ENCODE measurements around the gene NECTIN4.

NECTIN4 gene

GRCh38 chr1:161061419-161061818, 27.9 kb downstream of the NECTIN4 start:
- DNase-seq (ENCODE audit: low read depth, low spot score) = no peak

- no peak for DNase-seq (ENCODE audit: low read depth, low spot score)
These were observed 30.1 kb downstream of the NECTIN4 start for GRCh38 chr1:161059293-161059692.

DNA sequence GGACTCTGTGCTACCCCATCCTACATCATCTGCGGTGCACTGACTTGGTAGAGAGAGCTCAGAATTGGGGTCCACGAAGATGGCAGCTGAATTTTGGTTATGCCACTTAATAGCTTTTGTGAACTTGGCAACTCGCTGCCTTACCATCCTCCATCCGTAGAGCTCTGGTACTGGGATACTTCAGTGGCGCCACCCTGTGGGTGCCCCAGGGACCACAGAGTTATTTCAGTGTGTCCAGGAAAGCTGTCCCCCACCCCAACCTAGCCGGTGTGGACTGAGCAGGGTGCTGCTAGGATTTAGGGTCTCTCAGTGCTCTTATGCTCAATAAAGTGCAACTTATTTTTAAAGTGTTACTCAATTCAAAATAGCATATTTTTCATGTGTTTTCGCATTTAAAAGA, 34.6 kb downstream of the NECTIN4 start:
- DNase-seq (ENCODE audit: low read depth, low spot score) = no peak

DNA sequence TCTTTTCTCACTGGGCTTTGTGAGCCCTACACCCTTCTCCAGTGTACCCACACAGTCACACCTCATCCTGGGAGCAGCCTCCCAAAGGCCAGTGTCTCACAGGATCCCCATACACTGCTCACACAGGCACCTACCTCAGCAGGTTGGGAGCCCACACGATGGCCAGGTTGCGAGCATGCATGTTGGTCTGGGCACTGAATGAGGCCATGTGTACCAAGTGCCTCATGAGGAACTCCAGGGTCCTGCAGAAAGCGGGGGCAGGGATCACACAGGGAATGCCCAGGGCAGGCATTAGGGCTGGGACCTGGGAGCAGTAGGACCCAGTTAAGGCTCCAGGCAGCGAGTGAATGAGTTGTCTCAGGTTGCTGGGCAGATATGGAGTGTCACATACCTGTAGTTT, 35.1 kb downstream of the NECTIN4 start:
- DNase-seq (ENCODE audit: low read depth, low spot score) = no peak

- DNase-seq (ENCODE audit: low read depth, low spot score) = no peak
These were observed 36.5 kb downstream of the NECTIN4 start for GRCh38 chr1:161052899-161053298.

DNA sequence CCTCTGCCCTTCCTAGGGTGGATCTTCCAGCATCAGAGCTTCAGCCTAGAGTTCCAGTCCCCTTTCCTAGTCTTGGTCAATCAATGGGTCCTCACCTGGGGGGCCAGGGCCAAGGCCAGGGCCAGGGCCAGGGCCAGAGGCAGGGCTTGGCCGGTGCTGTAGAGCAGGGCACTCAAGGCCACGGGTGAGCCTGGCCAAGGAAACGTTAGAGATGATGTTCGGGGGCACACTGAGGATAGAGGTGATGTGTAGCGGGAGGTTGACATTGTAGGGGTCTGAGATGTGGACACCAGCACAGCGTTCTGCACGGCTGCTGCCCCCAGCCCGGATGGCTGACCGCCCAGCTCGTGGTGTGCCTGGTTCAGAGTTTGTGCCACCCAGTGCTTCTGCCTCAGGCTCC, 38.1 kb downstream of the NECTIN4 start:
- no peak for DNase-seq (ENCODE audit: low read depth, low spot score)

DNA sequence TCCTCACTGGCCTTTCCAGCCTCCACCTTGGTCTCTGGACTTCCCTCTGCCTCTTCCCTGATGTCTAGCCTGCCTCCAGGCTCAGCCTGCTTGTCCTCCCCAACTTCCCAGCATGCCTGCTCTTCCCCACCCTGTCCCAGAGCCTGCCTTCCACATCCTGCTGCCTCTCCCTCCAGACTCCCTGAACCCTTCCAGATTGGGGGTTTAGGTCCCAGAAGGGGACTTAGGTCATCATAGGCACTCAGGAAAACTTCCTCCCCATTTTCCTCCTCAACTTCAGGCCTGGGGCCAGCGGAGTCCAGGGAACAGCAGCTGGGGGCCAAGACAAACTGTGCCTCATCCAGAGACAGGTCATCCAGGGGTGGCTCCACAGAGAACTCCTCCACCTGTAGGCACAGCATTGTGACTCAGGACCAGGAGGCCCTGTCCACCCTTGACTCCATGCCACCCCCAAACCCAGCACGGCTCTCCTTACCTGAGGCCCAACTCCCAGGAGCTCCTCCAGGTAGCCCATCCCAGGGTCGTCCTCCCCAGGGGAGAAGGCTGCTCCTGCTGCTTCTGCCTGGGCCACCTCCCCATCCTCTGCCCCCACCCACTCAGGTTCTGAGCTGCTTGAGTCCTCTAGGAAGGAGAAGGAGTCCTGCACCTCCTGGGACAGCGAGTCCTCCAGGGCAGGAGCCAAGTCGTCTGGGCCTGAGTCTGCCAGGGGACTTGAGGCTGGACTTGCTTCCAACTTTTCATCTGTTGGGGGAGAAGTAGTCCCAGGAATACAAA, 40.2 kb downstream of the NECTIN4 start:
- no peak for DNase-seq (ENCODE audit: low read depth, low spot score)

DNA sequence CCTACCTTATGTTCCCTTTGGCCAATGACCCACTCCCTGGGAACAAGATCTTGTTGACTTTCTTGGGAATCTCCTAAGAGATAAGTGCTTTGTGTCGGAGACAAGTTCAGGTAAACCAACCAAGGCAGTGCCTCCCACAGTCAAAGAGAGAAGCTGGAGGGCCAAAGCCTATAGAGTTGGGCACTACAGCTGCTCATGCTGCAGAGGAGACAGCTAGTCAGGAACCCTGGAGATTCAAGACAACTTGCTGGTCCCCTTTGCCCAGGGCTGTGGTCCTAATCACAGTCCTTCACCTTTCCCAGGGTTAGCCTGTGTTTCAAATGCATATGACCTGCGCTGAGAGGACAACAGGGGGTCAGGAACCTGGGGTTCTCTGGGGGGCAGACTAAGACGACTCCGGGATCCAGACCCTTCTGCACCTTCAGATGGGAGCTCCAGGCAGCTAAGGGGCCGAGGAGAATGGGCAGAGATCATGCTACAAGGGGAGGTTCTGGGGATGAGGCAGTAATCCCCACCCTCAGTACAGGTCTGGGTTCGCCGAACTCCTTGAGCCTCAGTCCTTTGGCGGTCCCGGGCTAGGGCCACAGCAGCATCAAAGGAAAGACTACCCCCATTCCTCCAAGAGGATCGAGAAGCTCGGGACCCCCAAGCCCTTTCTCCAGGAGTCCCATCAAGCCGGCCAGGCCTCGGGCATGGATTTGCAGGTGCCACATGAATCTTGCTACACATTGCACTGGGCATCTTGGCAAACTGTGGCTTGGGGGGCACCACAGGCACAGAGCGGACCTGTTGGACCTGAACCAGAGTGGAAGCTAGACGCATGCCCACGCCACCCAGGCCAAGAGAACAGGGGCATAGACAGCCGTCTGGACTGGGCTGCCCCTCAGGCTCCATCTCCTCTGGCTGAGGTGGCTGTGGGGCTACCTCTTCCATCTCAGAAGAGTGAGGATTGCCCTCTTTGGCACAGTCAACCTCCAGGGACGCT, 41.6 kb downstream of the NECTIN4 start:
- DNase-seq (ENCODE audit: low read depth, low spot score) = no peak

GRCh38 chr1:161046605-161047228, 42.6 kb downstream of the NECTIN4 start:
- no peak for DNase-seq (ENCODE audit: low read depth, low spot score)

GRCh38 chr1:161045736-161046604, 43.4 kb downstream of the NECTIN4 start, which contains the start of gene USF1:
TSS of gene USF1 (minus strand) at chr1:161045977. CDS start at chr1:161043275, 2,702 bp downstream.
- peak; percentile 83 for DNase-seq (ENCODE audit: low read depth, low spot score)

- no peak for DNase-seq (ENCODE audit: low read depth, low spot score)
These were observed 44.2 kb downstream of the NECTIN4 start for GRCh38 chr1:161044908-161045735.

DNA sequence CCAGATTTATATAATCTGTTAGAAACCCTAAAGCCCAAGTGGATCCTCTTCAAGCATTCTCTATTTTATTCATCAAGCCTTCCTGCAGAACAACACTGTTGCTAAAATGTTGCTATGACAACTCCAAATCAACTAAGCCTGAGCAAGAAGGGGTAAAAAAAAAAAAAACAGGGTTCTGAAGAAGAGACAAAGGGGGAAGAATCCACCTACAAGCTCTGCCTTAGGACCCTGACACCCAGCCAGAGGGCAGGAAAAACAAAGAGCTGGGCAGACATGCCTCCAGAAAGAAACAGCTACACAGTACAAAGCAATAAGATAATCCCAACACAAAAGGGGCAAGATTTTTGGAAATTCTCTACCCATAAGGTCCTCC, 44.8 kb downstream of the NECTIN4 start:
- no peak for DNase-seq (ENCODE audit: low read depth, low spot score)

DNA sequence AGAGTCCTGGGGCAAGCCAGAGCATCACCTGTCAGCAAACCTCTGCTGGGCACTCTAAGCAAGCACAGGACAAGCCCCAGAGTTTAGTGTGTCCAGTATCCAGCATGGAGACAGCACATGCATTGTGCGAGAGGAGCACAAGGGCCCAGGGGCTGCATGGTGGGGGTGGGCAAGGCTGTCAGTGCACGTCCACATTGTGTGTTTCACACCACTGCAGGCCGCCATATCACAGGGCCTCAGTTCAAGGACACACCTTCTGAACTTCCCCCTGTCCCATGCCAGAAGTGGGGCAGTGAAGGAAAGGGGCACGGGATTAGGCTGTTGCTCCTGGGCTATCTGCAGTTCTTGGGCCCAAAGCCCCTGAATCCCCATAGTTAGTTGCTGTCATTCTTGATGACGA, 49.8 kb downstream of the NECTIN4 start:
- no peak for DNase-seq (ENCODE audit: low read depth, low spot score)

DNA sequence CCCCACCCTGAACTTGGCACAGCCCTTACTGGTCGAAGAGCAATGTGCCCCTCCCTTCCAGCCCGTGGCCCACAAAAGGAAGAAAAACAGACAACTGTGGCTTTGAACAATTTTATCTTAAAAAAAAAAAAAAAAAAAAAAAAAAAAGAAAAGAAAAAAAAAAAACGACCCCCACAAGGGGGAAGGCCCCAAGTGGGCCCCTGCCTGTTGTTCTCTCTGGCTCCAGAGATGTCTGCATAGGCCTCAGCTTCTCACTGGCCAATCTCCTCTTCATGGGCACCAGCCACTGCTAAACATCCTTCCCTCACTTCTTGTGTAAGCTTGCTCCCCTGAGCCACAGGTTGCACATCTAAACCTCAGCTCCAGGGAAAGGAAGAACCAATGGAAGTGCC, 50.2 kb downstream of the NECTIN4 start:
- DNase-seq (ENCODE audit: low read depth, low spot score) = no peak

DNA sequence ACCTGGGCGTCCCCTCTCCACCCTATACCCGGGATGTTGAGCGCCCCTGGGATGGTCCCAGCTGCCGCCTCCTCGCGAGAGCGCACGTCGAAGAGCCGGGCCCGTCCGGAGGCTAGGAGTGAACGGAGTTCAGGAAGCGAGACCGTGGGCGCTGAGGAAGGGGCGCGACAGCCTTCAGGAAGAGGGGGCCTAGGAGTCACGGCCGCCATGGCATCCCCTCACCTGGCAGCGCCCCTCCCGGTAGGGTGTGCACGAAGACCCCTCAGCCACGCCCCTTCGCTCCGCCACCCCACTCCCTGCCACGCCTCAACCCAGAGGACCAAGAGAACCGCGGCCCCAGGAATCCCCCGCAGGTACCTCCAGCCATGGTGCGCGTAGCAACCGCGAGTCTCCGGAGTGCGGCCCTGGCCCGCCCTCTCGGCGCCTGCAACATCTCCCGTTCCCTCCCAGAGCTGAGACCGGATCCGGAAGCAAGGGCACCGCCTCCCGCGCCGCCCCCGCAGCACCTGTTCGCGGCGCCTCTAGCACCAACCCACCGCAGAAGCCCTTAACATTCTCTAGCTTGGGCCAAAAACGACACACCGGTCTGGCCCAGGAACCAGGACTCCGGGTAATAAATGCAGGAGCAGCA, 50.7 kb downstream of the NECTIN4 start, which contains the start of gene TSTD1:
Gene TSTD1, minus strand, starts transcription at position 442 of the 631 bp plus-strand sequence. Its CDS starts 75 bp downstream, at position 367.
- DNase-seq (ENCODE audit: low read depth, low spot score) = peak; percentile 75

GRCh38 chr1:161037661-161038522, 51.5 kb downstream of the NECTIN4 start:
- DNase-seq (ENCODE audit: low read depth, low spot score) = no peak

GRCh38 chr1:161033751-161034150, 55.6 kb downstream of the NECTIN4 start:
- no peak for DNase-seq (ENCODE audit: low read depth, low spot score)

DNA sequence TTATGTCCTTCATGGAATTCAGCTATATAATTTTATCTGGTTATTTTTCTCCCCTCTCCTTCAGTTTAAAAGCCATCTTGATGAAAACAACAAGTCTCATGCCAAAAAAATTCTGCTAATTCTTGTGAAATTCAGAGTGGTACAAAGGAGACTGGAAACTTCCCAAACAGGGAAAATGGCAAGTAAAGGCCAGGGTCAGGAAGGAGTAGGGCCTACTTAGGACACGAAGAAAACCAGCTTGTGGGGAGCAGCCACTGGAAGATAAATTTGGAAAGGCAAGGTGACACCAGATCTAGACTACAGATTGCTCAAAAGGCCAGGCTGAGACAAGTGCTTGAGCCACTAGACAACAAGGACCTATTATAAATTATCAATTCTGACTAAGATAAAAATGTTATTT, 56.9 kb downstream of the NECTIN4 start:
- no peak for DNase-seq (ENCODE audit: low read depth, low spot score)

DNA sequence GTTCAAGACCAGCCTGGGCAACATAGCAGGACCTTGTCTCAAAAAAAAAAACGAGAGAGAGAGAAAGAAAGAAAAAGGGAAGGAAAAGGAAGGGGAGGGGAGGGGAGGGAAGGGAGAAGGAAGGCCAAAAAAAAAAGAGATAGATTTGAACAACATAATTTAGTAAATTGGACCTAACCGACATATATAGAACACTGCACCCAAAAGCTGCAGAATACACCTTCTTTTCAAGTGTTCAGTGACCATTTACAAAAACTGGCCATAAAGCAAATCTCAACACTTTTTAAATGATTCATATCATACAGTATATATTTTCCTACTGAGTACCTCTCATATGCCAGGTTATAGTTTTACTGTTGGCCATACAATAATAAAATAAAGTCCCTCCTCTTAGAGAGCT, 57.5 kb downstream of the NECTIN4 start:
- DNase-seq (ENCODE audit: low read depth, low spot score) = no peak
